Motor neuron (in vitro differentiated cells): Measurements from ENCODE around the gene OR11L1. TPM values are rescaled to one million over a fixed set of nuclear protein-coding genes. Genes with fewer than 3 reads are reported as not detected.

ENCODE experiments used
- ATAC-seq, 8 experiments: fragments of 200-7000 bp; cut with Tn5 transposase; replicated peaks in 6 of 8; 2 replicates each; pipeline ENCODE4 v1.8.0; 2021; ENCODE audit warnings: mild to moderate bottlenecking in 8 of 8, moderate library complexity in 8 of 8
- H3K27ac ChIP-seq, 2 donors: fragments of 250-450 bp; sonication (Bioruptor Pico); 2 replicates each; pipeline ENCODE4 v1.9.0; 2021; ENCODE audit warnings: antibody characterized with exemption in 2 of 2, mild to moderate bottlenecking in 2 of 2, moderate library complexity in 1 of 2
- H3K4me1 ChIP-seq, 2 donors: fragments of 250-450 bp; sonication (Bioruptor Pico); replicated peaks in 1 of 2; 2 replicates each; pipeline ENCODE4 v1.6.1; 2021; ENCODE audit warnings: antibody characterized with exemption in 2 of 2, mild to moderate bottlenecking in 2 of 2, moderate library complexity in 1 of 2
- H3K4me3 ChIP-seq, 5 donors: fragments of 250-450 bp; sonication (Bioruptor Pico); 2 replicates each; pipeline ENCODE4 v1.9.0; 2021; ENCODE audit warnings: antibody characterized with exemption in 5 of 5, mild to moderate bottlenecking in 5 of 5, moderate library complexity in 4 of 5
- WGBS, 10 experiments: fragments of 450-650 bp; shearing (Covaris generic); methylation state at CpG; one replicate each; pipeline ENCODE4 v1.0.0; 2022; 5-methylcytosine and 5-hydroxymethylcytosine counted together
- in situ Hi-C, 9 experiments: fragments of 400-800 bp; cut with MboI; loops; one replicate each; pipeline ENCODE4 v1.15.0; 2021; ENCODE audit warnings: low sequenced_read_pairs in 9 of 9, low pct_unique_long_range_greater_than_20kb in 2 of 9; ENCODE audit not compliant: unreplicated experiment in 9 of 9
- total RNA-seq, 8 experiments: library from RNA; unstranded; fragments of 300-600 nt; gene quantifications; 2 replicates each; pipeline versions ENCODE4 v1.2.3 to v1.2.4, GENCODE V29; 2022

OR11L1 gene
- total RNA-seq, 8 experiments from 2014 or later = 0.25 to 1.1 TPM; not detected in 6

DNA sequence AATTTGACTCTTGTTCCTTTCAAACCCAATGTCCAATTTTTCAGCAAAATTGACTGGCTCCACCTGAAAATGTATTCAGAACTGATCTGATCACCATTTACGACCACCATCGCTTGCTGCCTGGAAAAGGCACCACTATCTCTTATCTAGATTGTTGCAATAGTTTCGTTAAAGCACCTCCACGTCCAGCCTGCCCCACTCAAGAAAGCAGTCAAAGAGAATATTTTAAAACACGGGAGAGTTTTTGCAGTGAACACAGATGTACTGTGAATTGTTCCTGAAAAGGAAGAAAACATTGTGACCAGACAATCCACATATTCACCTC is 4.0 kb upstream of the OR11L1 start:
- 0 to 86% (median 40%) methylated on average over 1 to 5 of the region's 5 CpGs; no CpG with 5 or more reads in 1 of the 10 experiments for WGBS, 10 experiments
- in situ Hi-C loops = no loop called here
- ATAC-seq = no peak
- Histone ChIP-seq H3K4me3 (no peak overlapping the region), H3K27ac (no peak overlapping the region), H3K4me1 (no peaks in the 10 kb centered on the region)

- Histone ChIP-seq H3K4me1 (no peaks in the 10 kb centered on the region), H3K4me3 (no peak overlapping the region), H3K27ac (no peak overlapping the region)
- in situ Hi-C loops = no loop called here
- WGBS, 10 experiments = 0 to 77% (median 58%) methylated on average over 1 to 12 of the region's 12 CpGs
- ATAC-seq = no peak
Observed at GRCh38 chr1:247845011-247845692, 3.5 kb upstream of the OR11L1 start.

DNA sequence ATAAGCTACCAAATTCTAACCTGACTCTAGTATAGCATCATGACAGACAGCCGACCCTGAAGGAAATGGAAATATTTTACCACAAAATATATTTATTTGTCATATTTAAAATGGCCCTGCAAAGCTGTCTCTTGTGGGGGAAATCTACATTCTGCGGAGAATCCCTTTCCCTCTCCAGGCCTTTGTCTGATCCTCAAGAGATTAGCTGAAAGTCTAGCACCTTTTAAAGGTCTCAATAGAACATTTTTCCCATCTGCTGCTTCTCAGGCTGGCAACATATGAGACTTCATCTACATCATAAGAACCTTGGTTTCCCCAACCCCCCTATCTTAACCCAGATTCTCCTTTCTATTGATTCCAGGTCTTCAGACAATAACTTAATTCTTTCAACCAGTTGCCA is 1.7 kb upstream of the OR11L1 start:
- no peak overlapping the region for H3K4me3 ChIP-seq
- H3K4me1 ChIP-seq = no peaks in the 10 kb centered on the region
- no peak overlapping the region for H3K27ac ChIP-seq
- no peak for ATAC-seq
- in situ Hi-C loops = no loop called here
- WGBS, 10 experiments = 0 to 100% (median 52%) methylated on average over 1 to 2 of the region's 2 CpGs; no CpG with 5 or more reads in 2 of the 10 experiments

DNA sequence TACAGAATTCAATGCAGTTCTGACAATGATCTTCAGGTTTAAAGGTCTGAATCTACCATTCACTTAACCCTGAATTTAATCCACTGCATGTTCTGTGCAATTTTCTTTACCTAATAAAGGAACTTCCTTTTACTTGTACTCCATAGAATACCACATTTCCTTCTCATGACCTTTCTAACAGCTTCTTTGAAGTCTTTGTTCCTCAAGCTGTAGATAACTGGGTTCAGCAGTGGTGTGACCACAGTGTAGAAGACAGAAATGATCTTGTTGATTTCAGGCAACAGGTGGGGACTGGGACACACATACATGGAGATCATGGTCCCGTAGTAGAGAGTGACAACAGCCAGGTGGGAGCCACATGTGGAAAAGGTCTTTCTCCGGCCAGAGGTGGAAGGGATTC is 878 bp downstream of the OR11L1 start:
- 10 to 100% (median 78%) methylated on average over 1 to 2 of the region's 2 CpGs; no CpG with 5 or more reads in 3 of the 10 experiments for WGBS, 10 experiments
- in situ Hi-C loops = no loop called here
- Histone ChIP-seq H3K27ac (no peak overlapping the region), H3K4me1 (no peaks in the 10 kb centered on the region), H3K4me3 (no peak overlapping the region)
- no peak for ATAC-seq

DNA sequence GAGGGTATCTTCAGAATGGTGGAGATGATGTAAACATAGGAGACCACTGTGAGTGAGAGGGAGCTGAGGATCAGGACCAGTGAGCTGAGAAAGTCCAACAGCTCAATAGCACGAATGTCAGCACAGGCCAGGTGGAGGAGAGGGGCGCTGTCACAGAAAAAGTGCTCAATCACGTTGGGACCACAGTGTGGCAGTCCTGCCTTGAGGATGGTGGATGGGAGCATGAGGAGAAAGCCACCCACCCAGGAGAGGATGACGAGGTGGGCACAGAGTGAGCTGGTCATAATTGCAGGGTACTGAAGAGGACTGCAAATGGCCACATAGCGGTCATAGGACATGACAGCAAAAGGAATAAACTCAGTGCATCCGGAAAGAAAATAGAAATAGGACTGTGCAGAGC is 8.1 kb downstream of the OR11L1 start:
- Histone ChIP-seq H3K4me3 (no peak overlapping the region), H3K4me1 (no peaks in the 10 kb centered on the region), H3K27ac (no peak overlapping the region)
- in situ Hi-C loops = no loop called here
- WGBS, 10 experiments = 13 to 82% (median 63%) methylated on average over 1 to 6 of the region's 6 CpGs; no CpG with 5 or more reads in 1 of the 10 experiments
- no peak for ATAC-seq

GRCh38 chr1:247829656-247830055 is 12.0 kb downstream of the OR11L1 start:
- in situ Hi-C loops = no loop called here
- no peak for ATAC-seq
- WGBS, 10 experiments = 0 to 60% (median 0%) methylated on average over 1 of the region's 1 CpG; no CpG with 5 or more reads in 3 of the 10 experiments
- H3K27ac ChIP-seq = no peak overlapping the region
- H3K4me1 ChIP-seq = no peaks in the 10 kb centered on the region
- H3K4me3 ChIP-seq = no peak overlapping the region

- H3K27ac ChIP-seq = no peak overlapping the region
- ATAC-seq = no peak
- in situ Hi-C loops = no loop called here
- 50 to 100% (median 80%) methylated on average over 1 to 13 of the region's 13 CpGs; no CpG with 5 or more reads in 1 of the 10 experiments for WGBS, 10 experiments
- H3K4me3 ChIP-seq = no peak overlapping the region
- H3K4me1 ChIP-seq = no peaks in the 10 kb centered on the region
Observed at GRCh38 chr1:247825362-247825761, 16.3 kb downstream of the OR11L1 start.

DNA sequence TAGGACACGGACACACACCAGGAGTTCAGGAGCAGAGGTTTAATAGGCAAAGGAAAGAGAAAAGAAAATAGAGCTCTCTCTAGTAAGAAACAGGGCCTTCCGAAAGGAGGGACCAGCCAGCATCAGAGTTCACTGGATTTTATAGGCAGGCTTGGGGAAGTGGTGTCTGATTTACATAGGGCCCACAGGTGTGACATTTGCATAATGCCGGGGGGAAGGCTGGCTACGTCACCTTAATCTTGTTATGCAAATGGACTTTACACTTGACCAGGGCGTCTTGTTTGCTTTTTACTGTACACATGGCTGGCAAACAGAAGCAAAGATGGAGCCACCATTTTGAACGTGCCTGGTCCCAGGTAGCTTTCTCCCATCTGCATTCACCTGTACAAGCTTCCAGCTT is 17.7 kb downstream of the OR11L1 start, which contains the start of gene OR14A16:
Gene OR14A16 (minus strand): TSS at position 97 of the 400 bp plus-strand sequence. CDS start 8,390 bp downstream, outside the sequence.
- 5 to 90% (median 50%) methylated on average over 2 to 6 of the region's 6 CpGs; no CpG with 5 or more reads in 1 of the 10 experiments for WGBS, 10 experiments
- ATAC-seq = peak in 1 of 8 experiments; percentile 29
- in situ Hi-C loops = no loop called here

GRCh38 chr1:247822060-247822459 is 19.6 kb downstream of the OR11L1 start:
- no peak for ATAC-seq
- Histone ChIP-seq H3K27ac (no peak overlapping the region), H3K4me1 (no peaks in the 10 kb centered on the region), H3K4me3 (no peak overlapping the region)
- no CpG with 5 or more reads among the region's 2 CpGs for WGBS, 10 experiments
- in situ Hi-C loops = no loop called here

More for the DNA sequence above, 17.7 kb downstream of the OR11L1 start, which contains the start of gene OR14A16:
- Histone ChIP-seq H3K27ac (no peak within 1 kb of the TSS), H3K4me3 (no peak within 1 kb of the TSS), H3K4me1 (no peaks in the 10 kb centered on the region)

- ATAC-seq = no peak
- H3K4me1 ChIP-seq = no peaks in the 10 kb centered on the region
- H3K4me3 ChIP-seq = no peak overlapping the region
- in situ Hi-C loops = no loop called here
- WGBS, 10 experiments = 0 to 83% (median 32%) methylated on average over 1 to 2 of the region's 2 CpGs; no CpG with 5 or more reads in 1 of the 10 experiments
- H3K27ac ChIP-seq = no peak overlapping the region
Observed at GRCh38 chr1:247812637-247813036, 29.1 kb downstream of the OR11L1 start.

DNA sequence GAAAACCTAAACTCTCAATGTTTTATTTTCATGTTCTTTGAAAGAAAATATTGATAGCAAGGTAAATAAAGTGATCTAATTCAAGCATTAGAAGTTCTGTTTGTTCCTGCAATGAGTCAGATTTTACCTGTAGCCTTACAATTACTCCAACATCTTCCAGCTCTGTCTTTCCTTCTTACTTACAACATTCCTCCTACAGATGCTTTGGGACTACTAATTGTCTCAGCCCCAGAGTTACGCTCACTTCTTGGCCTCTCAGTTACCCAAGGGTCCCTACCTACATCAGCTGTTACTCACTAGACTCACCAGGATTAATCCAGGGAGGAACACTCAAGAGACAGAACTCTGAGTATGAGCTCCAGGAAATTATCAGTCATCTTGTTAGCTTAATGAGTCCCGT is 44.2 kb downstream of the OR11L1 start:
- ATAC-seq = no peak
- Histone ChIP-seq H3K4me3 (no peak overlapping the region), H3K4me1 (no peaks in the 10 kb centered on the region), H3K27ac (no peak overlapping the region)
- in situ Hi-C loops = no loop called here
- 0 to 100% (median 6%) methylated on average over 1 to 2 of the region's 2 CpGs for WGBS, 10 experiments
